Stomach (tissue), 4 donors: ENCODE data around the gene ZNF275.

Source experiments
- CTCF ChIP-seq, 7 experiments: fragments of 450-650 bp in 4 of 7; fragments of 200-600 bp in 3 of 7; sonication (generic) in 3 of 7; IDR thresholded peaks; one replicate each; pipeline ENCODE4 v1.5.1; 2016 to 2019; ENCODE audit warnings: antibody characterized with exemption in 7 of 7, control low read depth in 2 of 7, mild to moderate bottlenecking in 1 of 7
- POLR2AphosphoS5 ChIP-seq, 3 donors: sonication (generic); formaldehyde crosslinking; IDR thresholded peaks; one replicate each; pipeline ENCODE4 v1.6.1; 2016; ENCODE audit warnings: antibody characterized with exemption in 3 of 3

- TF ChIP-seq POLR2AphosphoS5 (IDR thresholded peaks at IDR 0.05) (no peak), CTCF (IDR thresholded peaks at IDR 0.05) (no peak)
Observed at GRCh38 chrX:153380691-153381090, 46.7 kb downstream of the ZNF275 start.
